HEK293T (cell line): ENCODE measurements around the gene KLHL29.

Source experiments
- CTCF ChIA-PET: fragments of 350-600 bp; formaldehyde crosslinking; extraction: SDS; loops from one replicate; lab custom pipeline; 2021; ENCODE audit warnings: antibody characterized with exemption, inconsistent platforms; lab: Yijun Ruan, JAX
- POLR2A ChIA-PET: fragments of 350-600 bp; formaldehyde crosslinking; extraction: SDS; loops from one replicate; lab custom pipeline; 2020; ENCODE audit warnings: antibody characterized with exemption, inconsistent platforms; lab: Yijun Ruan, JAX
- DNase-seq: peaks from one replicate; pipeline ENCODE4 v3.0.0; 2012; ENCODE audit warnings: mixed read lengths; ENCODE audit errors: extremely low spot score
- ARNT ChIP-seq: fragments of 450-650 bp; IDR thresholded peaks from 2 replicates; pipeline ENCODE4 v1.6.1; 2017; ENCODE audit warnings: mild to moderate bottlenecking
- BHLHE40 ChIP-seq: fragments of 450-650 bp; IDR thresholded peaks from 2 replicates; pipeline ENCODE4 v1.6.1; 2016; ENCODE audit warnings: mild to moderate bottlenecking, moderate library complexity, borderline replicate concordance
- CTBP1 ChIP-seq: fragments of 450-650 bp; IDR thresholded peaks from 2 replicates; pipeline ENCODE4 v1.6.1; 2016; ENCODE audit warnings: borderline replicate concordance
- ELF4 ChIP-seq: fragments of 450-650 bp; IDR thresholded peaks from 2 replicates; pipeline ENCODE4 v1.6.1; 2017; ENCODE audit warnings: antibody characterized with exemption
- FOXA1 ChIP-seq: fragments of 450-650 bp; IDR thresholded peaks from 2 replicates; pipeline ENCODE4 v1.6.1; 2016; ENCODE audit warnings: mild to moderate bottlenecking
- FOXK2 ChIP-seq: fragments of 450-650 bp; IDR thresholded peaks from 2 replicates; pipeline ENCODE4 v1.6.1; 2016; ENCODE audit warnings: mild to moderate bottlenecking
- FOXM1 ChIP-seq: fragments of 450-650 bp; IDR thresholded peaks from 2 replicates; pipeline ENCODE4 v1.6.1; 2017; ENCODE audit warnings: mild to moderate bottlenecking, borderline replicate concordance
- HDGF ChIP-seq: fragments of 450-650 bp; IDR thresholded peaks from 2 replicates; pipeline ENCODE4 v1.6.1; 2017; ENCODE audit warnings: antibody characterized with exemption, borderline replicate concordance
- L3MBTL2 ChIP-seq: fragments of 450-650 bp; conservative IDR thresholded peaks from 2 replicates; pipeline ENCODE4 v1.6.1; 2016; ENCODE audit warnings: mild to moderate bottlenecking
- LEF1 ChIP-seq: fragments of 450-650 bp; IDR thresholded peaks from 2 replicates; pipeline ENCODE4 v1.6.1; 2017; ENCODE audit warnings: mild to moderate bottlenecking, borderline replicate concordance
- NFRKB ChIP-seq: fragments of 450-650 bp; IDR thresholded peaks from 2 replicates; pipeline ENCODE4 v1.6.1; 2016; ENCODE audit warnings: mild to moderate bottlenecking, moderate library complexity
- SP1 ChIP-seq: fragments of 450-650 bp; IDR thresholded peaks from 2 replicates; pipeline ENCODE4 v1.6.1; 2017
- SUZ12 ChIP-seq: fragments of 450-650 bp; IDR thresholded peaks from 2 replicates; pipeline ENCODE4 v1.6.1; 2016; ENCODE audit warnings: mild to moderate bottlenecking
- TARDBP ChIP-seq: fragments of 450-650 bp; IDR thresholded peaks from 2 replicates; pipeline ENCODE4 v1.6.1; 2016
- ZNF384 ChIP-seq: fragments of 450-650 bp; IDR thresholded peaks from 2 replicates; pipeline ENCODE4 v1.6.1; 2016
- TF ChIP-seq, protein P1 (sequence below): fragments of 450-650 bp; IDR thresholded peaks from 2 replicates; pipeline ENCODE4 v1.6.1; 2016

The KLHL29 gene

DNA sequence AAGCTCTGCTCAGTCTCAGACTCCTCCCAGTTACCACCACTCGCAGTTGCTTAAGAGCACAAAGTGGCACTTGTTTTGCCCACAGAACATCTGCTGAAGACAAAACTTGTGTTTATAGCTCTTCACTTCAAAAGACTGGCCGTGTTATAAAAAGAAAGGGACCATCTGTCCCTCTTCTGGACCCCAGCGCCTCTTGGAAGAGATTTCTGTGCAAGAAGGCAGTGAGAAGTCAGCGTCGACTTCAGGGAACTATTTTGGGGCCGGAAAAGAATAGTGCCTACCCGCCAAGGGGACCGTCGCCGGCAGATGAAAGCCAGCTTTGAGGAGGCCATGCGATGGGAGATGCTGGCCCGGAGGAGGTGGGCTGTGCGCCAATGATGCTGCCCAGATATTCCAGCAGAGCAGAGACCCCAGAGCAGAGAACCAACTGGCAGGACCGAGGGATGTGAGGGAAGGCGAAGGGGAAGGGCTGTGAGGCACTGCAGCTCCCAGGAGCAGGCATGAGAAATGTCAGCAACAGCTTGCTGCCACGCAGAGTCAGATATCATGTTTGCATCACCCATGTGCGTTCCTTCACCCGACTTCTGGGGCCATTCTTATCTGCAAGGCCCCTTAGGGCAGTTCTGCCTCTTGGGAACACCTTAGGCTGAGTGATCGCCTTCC is 271.1 kb downstream of the KLHL29 start:
- ChIA-PET POLR2A (no interaction called here), CTCF (no interaction called here)
- TF ChIP-seq TARDBP (no peak), CTBP1 (no peak), HDGF (no peak)
- no peak for DNase-seq

DNA sequence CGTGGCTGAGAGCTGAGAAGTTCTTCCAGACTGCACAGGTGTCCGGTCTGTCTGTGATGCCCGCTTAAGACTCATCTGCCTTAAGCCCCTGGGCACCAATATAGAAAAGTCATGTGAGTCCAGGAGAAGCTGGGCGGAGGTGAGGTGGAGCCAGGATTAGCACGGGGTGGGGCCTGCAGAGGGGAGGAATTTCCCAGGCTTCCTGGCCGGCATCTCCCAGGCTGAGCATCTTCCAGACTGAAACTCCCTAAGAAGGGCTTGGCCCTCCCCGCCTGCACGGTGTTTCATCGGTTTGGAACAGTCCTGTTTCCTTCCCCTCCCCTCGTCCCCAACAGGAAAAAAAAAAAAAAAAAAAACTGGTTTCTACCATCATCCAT is 271.6 kb downstream of the KLHL29 start:
- TF ChIP-seq TARDBP (no peak), NFRKB (no peak), ARNT (no peak), FOXM1 (no peak), HDGF (no peak), SUZ12 (no peak), SP1 (no peak), L3MBTL2 (no peak), BHLHE40 (no peak), ZNF384 (no peak), LEF1 (no peak)
- CTCF ChIA-PET = no interaction called here
- POLR2A ChIA-PET = no interaction called here
- no peak for DNase-seq

DNA sequence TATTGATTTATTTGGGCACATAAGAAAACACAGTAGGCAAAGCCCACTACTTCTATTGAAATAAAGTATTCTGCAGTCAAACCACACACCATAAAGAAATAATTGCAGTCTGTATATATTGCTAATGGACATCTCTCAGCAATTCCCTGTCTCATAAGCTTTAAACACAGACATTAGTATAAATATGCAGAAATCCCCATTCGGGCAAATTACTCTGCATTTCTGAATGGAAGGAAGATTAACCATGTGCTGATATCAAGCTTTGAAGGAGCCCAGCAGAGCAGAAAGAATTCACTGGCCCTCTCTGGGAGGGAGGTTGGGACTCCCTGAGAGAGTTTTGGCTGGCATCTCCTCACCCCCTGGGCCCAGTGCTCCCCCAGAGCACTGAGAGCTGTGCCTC is 272.4 kb downstream of the KLHL29 start:
- ChIA-PET CTCF (no interaction called here), POLR2A (no interaction called here)
- no peak for TF ChIP-seq SUZ12
- TF ChIP-seq, protein P1, sequence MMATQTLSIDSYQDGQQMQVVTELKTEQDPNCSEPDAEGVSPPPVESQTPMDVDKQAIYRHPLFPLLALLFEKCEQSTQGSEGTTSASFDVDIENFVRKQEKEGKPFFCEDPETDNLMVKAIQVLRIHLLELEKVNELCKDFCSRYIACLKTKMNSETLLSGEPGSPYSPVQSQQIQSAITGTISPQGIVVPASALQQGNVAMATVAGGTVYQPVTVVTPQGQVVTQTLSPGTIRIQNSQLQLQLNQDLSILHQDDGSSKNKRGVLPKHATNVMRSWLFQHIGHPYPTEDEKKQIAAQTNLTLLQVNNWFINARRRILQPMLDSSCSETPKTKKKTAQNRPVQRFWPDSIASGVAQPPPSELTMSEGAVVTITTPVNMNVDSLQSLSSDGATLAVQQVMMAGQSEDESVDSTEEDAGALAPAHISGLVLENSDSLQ = no peak
- no peak for TF ChIP-seq ZNF384
- TF ChIP-seq HDGF = no peak
- no peak for TF ChIP-seq CTBP1
- no peak for TF ChIP-seq ELF4
- TF ChIP-seq ARNT = no peak
- TF ChIP-seq FOXK2 = no peak
- no peak for TF ChIP-seq TARDBP
- TF ChIP-seq BHLHE40 = no peak
- TF ChIP-seq SP1 = no peak
- no peak for DNase-seq

DNA sequence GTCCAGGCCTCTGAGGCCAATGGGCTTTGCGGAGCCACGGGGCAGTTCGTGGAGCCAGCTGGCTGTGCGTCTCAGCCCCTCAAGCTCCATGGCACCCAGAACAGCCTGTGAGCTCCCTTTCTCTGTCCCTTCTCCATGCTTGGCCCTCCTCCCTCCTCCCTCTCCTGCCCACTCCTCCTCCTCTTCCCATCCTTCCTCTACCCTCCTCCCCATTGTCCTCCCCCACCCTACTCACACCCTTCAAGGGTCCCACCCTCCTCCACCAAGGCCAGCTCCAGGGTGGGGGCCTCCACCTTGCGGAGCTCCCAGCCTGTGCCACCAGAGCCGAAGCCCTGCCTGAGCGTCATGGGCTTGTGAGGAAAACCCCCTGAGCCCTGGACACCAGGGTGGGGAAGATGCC is 273.0 kb downstream of the KLHL29 start:
- TF ChIP-seq CTBP1 = no peak
- no peak for TF ChIP-seq HDGF
- TF ChIP-seq LEF1 = no peak
- TF ChIP-seq SUZ12 = no peak
- DNase-seq = no peak
- ChIA-PET CTCF (no interaction called here), POLR2A (no interaction called here)

DNA sequence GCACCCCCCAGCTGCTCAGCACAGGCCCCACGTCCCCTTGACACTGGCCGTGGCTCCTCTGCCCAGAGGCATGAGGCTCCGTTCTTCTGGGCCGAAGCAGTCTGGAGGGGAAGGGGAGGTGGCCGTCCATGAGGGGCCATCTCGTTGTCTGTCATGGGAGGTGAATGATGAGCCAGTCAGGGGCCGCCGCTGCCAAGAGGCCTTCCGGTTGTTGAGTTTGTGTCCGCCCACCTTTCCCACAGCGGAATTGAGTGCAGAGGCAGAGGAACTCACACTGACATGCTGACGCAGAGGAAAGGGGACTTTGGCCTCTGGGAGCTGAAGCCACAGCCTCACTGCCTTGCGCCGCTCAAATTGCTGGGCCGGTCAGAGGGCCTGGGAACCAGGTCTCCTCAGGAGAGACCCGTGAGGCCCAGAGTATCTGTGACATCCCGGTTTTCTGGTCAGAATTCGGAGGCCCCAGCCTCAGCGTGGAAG is 273.5 kb downstream of the KLHL29 start:
- CTCF ChIA-PET = no interaction called here
- DNase-seq = no peak
- POLR2A ChIA-PET = no interaction called here
- TF ChIP-seq L3MBTL2 (no peak), FOXK2 (no peak), FOXM1 (no peak), CTBP1 (no peak), ELF4 (no peak), FOXA1 (no peak), NFRKB (no peak), LEF1 (no peak), BHLHE40 (no peak)
- TF ChIP-seq, protein P1 = no peak

DNA sequence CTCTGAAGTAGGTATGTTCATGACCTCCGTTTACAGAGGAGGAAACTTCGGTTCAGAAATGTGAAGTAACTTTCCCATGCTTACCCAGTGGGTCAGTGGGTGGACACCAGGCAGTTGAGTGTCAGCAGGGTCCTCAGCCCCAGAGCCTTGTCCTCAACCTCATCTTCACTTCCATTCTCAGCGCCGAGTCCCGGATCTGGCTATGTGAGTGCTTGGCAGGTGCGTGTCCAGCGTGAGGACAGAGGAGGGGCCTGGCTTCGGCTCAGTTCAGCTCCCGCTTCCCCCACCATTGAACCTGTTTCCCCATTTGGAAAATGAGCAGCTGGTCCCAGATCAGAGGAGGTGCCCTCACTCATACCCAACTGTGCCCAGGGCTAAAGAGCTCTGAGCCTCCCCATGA is 274.3 kb downstream of the KLHL29 start:
- ChIA-PET POLR2A (no interaction called here), CTCF (no interaction called here)
- no peak for DNase-seq
- TF ChIP-seq FOXK2 (no peak), CTBP1 (no peak), NFRKB (no peak), SUZ12 (no peak), BHLHE40 (no peak), FOXM1 (no peak), L3MBTL2 (no peak), ARNT (no peak), TARDBP (no peak), ZNF384 (no peak), SP1 (no peak), LEF1 (no peak), HDGF (no peak), FOXA1 (no peak), ELF4 (no peak)
- TF ChIP-seq, protein P1 = no peak

DNA sequence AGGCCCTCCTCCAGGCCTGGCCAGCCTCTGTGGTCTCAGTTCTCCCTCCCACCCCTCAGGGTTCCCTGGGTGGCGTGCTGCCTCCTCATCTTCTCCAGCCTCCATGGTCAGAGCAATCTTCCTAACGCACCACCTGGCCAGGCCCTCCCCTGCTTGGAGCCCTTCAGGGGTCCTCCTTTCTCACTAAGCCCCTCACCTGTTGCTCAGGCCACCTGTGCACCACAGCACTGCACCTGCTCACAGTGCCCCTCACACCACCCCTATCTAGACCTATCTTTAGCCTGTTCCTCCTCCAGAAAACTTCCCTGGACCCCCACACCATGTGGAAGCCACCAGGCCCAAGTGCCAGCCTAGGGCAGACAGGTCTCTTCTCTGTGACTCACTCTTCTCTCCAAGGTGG is 274.8 kb downstream of the KLHL29 start:
- POLR2A ChIA-PET = no interaction called here
- TF ChIP-seq LEF1 (no peak), FOXM1 (no peak), L3MBTL2 (no peak), SUZ12 (no peak), ELF4 (no peak), ZNF384 (no peak), NFRKB (no peak), FOXA1 (no peak), TARDBP (no peak), HDGF (no peak), CTBP1 (no peak), FOXK2 (no peak), SP1 (no peak), ARNT (no peak), BHLHE40 (no peak)
- TF ChIP-seq, protein P1 = no peak
- CTCF ChIA-PET = no interaction called here

More for the DNA sequence above, 274.8 kb downstream of the KLHL29 start:
- DNase-seq = no peak
